NB4 (cell line): ENCODE measurements around the gene NCBP1.
A peak's percentile ranks its signal among the peaks of the same experiment; 100 is the strongest.

Experiments used
- DNase-seq: peaks from one replicate; pipeline ENCODE4 v3.0.0; 2010; ENCODE audit warnings: low read depth
- H3K4me3 ChIP-seq: one replicate; pipeline ENCODE4 v1.5.1; 2011; ENCODE audit warnings: mild to moderate bottlenecking, low read depth, low read length, moderate library complexity
- CTCF ChIP-seq: IDR thresholded peaks from one replicate; pipeline ENCODE4 v1.5.1; 2012; ENCODE audit warnings: low read depth, low read length
- MAX ChIP-seq: IDR thresholded peaks from 2 replicates; pipeline ENCODE4 v1.6.1; 2011; ENCODE audit warnings: low read depth, low read length
- MYC ChIP-seq: IDR thresholded peaks from 2 replicates; pipeline ENCODE4 v1.6.1; 2011; ENCODE audit warnings: low read depth, low read length
- POLR2A ChIP-seq: IDR thresholded peaks from 2 replicates; pipeline ENCODE4 v1.6.1; 2011; ENCODE audit warnings: mild to moderate bottlenecking; ENCODE audit not compliant: insufficient read length; ENCODE audit errors: extremely low read depth

NCBP1 gene

GRCh38 chr9:97705354-97705950, 71.8 kb downstream of the NCBP1 start:
- H3K4me3 ChIP-seq = no peak overlapping the region
- peak; percentile 32 for DNase-seq
- TF ChIP-seq POLR2A (no peak), MAX (no peak), MYC (no peak), CTCF (no peak)

GRCh38 chr9:97706246-97706645, 72.6 kb downstream of the NCBP1 start:
- no peak overlapping the region for H3K4me3 ChIP-seq
- TF ChIP-seq MYC (no peak), CTCF (no peak), POLR2A (no peak)
- DNase-seq = no peak

- DNase-seq = peak; percentile 77
- H3K4me3 ChIP-seq = no peak overlapping the region
These were observed 77.0 kb downstream of the NCBP1 start for GRCh38 chr9:97710356-97711222.

GRCh38 chr9:97711223-97711626, 77.6 kb downstream of the NCBP1 start:
- DNase-seq = no peak
- TF ChIP-seq CTCF = no peak
- TF ChIP-seq MAX = no peak
- TF ChIP-seq POLR2A = no peak
- TF ChIP-seq MYC = no peak
- no peak overlapping the region for H3K4me3 ChIP-seq

More at GRCh38 chr9:97710356-97711222, 77.0 kb downstream of the NCBP1 start:
- TF ChIP-seq CTCF = peak; percentile 69
- TF ChIP-seq MAX = no peak
- TF ChIP-seq POLR2A = no peak
- TF ChIP-seq MYC = no peak

GRCh38 chr9:97714435-97714834, 80.8 kb downstream of the NCBP1 start:
- H3K4me3 ChIP-seq = no peak overlapping the region
- TF ChIP-seq POLR2A (no peak), MAX (no peak), CTCF (no peak), MYC (no peak)
- DNase-seq = peak; percentile 36
